ENCODE results near the gene PDE4D. TPM values are rescaled to one million over a fixed set of nuclear protein-coding genes. Genes with fewer than 3 reads are reported as not detected.

Gene PDE4D
- total RNA-seq, 1 donor from 2014 or later, result 28.2 TPM

GRCh38 chr5:59713498-59713844 is 180.1 kb downstream of the PDE4D start:
- Mint-ChIP-seq H3K27ac (no peak overlapping the region), H3K27me3 (no peaks in the 10 kb centered on the region), H3K4me3 (no peak overlapping the region), H3K9me3 (peaks cover 20% of the 10 kb centered on the region), H3K36me3 (ENCODE audit: low read depth) (peaks cover 13% of the 10 kb centered on the region), H3K4me1 (no peaks in the 10 kb centered on the region)
- CTCF ChIA-PET, result no interaction called here
- intact Hi-C loops (cut with micrococcal nuclease), result no loop called here
- DNase-seq (no peak), ATAC-seq (ENCODE audit: low read depth) (no peak)
- TF ChIP-seq CTCF (IDR thresholded peaks at IDR 0.05), result no peak
- POLR2A ChIA-PET, result no interaction called here

GRCh38 chr5:59712836-59713497 is 180.6 kb downstream of the PDE4D start:
- intact Hi-C loops (cut with micrococcal nuclease), result no loop called here
- H3K4me1 Mint-ChIP-seq, result peaks cover 4% of the 10 kb centered on the region
- ChIA-PET CTCF (no interaction called here), POLR2A (no interaction called here)
- H3K27ac Mint-ChIP-seq, result no peak overlapping the region
- no peaks in the 10 kb centered on the region for H3K27me3 Mint-ChIP-seq
- no peak overlapping the region for H3K4me3 Mint-ChIP-seq
- DNase-seq (no peak), ATAC-seq (ENCODE audit: low read depth) (no peak)
- peaks cover 20% of the 10 kb centered on the region for H3K9me3 Mint-ChIP-seq
- no peak for TF ChIP-seq CTCF (IDR thresholded peaks at IDR 0.05)
- peaks cover 15% of the 10 kb centered on the region for H3K36me3 Mint-ChIP-seq (ENCODE audit: low read depth)

- ATAC-seq (ENCODE audit: low read depth) (no peak), DNase-seq (no peak)
- intact Hi-C loops (cut with micrococcal nuclease), result no loop called here
- peaks cover 14% of the 10 kb centered on the region for H3K36me3 Mint-ChIP-seq (ENCODE audit: low read depth)
- TF ChIP-seq CTCF (IDR thresholded peaks at IDR 0.05), result no peak
- H3K9me3 Mint-ChIP-seq, result peaks cover 20% of the 10 kb centered on the region
- no peaks in the 10 kb centered on the region for H3K27me3 Mint-ChIP-seq
- CTCF ChIA-PET, result interaction anchor here (1.0 to 3.1 kb wide), 2 partner anchors 8 to 38 kb away, joined by 3 to 7 read pairs; no protein-coding TSS in a partner anchor
- H3K27ac Mint-ChIP-seq, result no peak overlapping the region
- POLR2A ChIA-PET, result no interaction called here
- peaks cover 4% of the 10 kb centered on the region for H3K4me1 Mint-ChIP-seq
- H3K4me3 Mint-ChIP-seq, result no peak overlapping the region
Observed at GRCh38 chr5:59711310-59711709, 182.2 kb downstream of the PDE4D start.

- H3K27me3 Mint-ChIP-seq, result no peaks in the 10 kb centered on the region
- ATAC-seq (ENCODE audit: low read depth) (no peak), DNase-seq (no peak)
- CTCF ChIA-PET, result interaction anchor here (1.5 to 3.1 kb wide), 2 partner anchors 16 to 37 kb away, joined by 5 to 7 read pairs; no protein-coding TSS in a partner anchor
- H3K27ac Mint-ChIP-seq, result no peak overlapping the region
- POLR2A ChIA-PET, result no interaction called here
- peaks cover 4% of the 10 kb centered on the region for H3K4me1 Mint-ChIP-seq
- intact Hi-C loops (cut with micrococcal nuclease), result no loop called here
- H3K36me3 Mint-ChIP-seq (ENCODE audit: low read depth), result peaks cover 10% of the 10 kb centered on the region
- peaks cover 19% of the 10 kb centered on the region for H3K9me3 Mint-ChIP-seq
- TF ChIP-seq CTCF (IDR thresholded peaks at IDR 0.05), result no peak
- no peak overlapping the region for H3K4me3 Mint-ChIP-seq
Observed at GRCh38 chr5:59709846-59710245, 183.7 kb downstream of the PDE4D start.

GRCh38 chr5:59709346-59709821 is 184.1 kb downstream of the PDE4D start:
- no peak overlapping the region for H3K4me3 Mint-ChIP-seq
- intact Hi-C loops (cut with micrococcal nuclease), result no loop called here
- H3K27me3 Mint-ChIP-seq, result no peaks in the 10 kb centered on the region
- ATAC-seq (ENCODE audit: low read depth) (no peak), DNase-seq (no peak)
- peaks cover 4% of the 10 kb centered on the region for H3K4me1 Mint-ChIP-seq
- TF ChIP-seq CTCF (IDR thresholded peaks at IDR 0.05), result no peak
- H3K9me3 Mint-ChIP-seq, result peaks cover 14% of the 10 kb centered on the region
- ChIA-PET CTCF (interaction anchor here (0.7 to 3.1 kb wide), 3 partner anchors 17 to 99 kb away, joined by 3 to 7 read pairs (median 5); no protein-coding TSS in a partner anchor), POLR2A (no interaction called here)
- no peak overlapping the region for H3K27ac Mint-ChIP-seq
- peaks cover 8% of the 10 kb centered on the region for H3K36me3 Mint-ChIP-seq (ENCODE audit: low read depth)
